CD1c-positive myeloid dendritic cell (primary cell): ENCODE measurements around the gene PPP1R12A.
"Not testable (repeated sequence)": the region's sequence is repeated elsewhere in the genome, so short reads cannot be mapped to it uniquely, and the experiment has no call there.

ENCODE experiments used
- DNase-seq: peaks from one replicate; pipeline ENCODE4 v3.0.0-alpha.2; 2016; ENCODE audit errors: extremely low spot score

PPP1R12A gene

GRCh38 chr12:79895071-79895470 is 39.8 kb downstream of the PPP1R12A start:
- DNase-seq = no peak

DNA sequence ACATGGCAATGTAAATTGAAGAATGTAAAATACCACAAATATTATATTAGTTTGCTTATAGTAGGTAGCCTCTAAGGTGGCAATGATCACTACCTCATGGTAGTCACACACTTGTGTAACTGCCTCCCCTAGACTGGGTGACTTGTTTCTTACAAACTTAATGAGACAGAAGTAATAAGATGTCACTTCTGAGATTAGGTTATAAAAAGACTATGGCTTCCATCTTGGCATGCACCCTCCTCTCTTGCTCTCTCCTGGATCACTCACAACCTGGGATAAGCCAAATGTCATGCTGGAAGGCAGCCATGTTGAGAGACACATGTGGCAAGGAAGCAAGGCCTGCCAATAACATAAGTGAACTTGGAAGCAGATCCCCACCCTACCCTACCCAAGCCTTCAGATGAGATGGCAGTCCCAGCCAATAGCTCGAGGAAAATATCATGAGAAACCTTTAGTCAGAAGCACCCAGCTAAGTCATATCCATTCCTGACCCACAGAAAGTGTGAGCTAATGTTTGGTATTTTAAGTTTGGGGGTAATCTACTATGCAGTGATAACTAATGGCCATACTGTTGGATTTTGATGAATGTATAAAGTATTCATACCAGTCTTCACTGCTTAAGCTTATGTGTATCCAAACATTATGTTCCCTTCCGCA is 43.3 kb downstream of the PPP1R12A start:
- no peak for DNase-seq

GRCh38 chr12:79887890-79888289 is 47.0 kb downstream of the PPP1R12A start:
- DNase-seq = no peak

- DNase-seq = peak; percentile 57
These were observed 47.9 kb downstream of the PPP1R12A start for GRCh38 chr12:79886917-79887519.

- DNase-seq = peak; percentile 51
These were observed 48.9 kb downstream of the PPP1R12A start for GRCh38 chr12:79885911-79886490.

DNA sequence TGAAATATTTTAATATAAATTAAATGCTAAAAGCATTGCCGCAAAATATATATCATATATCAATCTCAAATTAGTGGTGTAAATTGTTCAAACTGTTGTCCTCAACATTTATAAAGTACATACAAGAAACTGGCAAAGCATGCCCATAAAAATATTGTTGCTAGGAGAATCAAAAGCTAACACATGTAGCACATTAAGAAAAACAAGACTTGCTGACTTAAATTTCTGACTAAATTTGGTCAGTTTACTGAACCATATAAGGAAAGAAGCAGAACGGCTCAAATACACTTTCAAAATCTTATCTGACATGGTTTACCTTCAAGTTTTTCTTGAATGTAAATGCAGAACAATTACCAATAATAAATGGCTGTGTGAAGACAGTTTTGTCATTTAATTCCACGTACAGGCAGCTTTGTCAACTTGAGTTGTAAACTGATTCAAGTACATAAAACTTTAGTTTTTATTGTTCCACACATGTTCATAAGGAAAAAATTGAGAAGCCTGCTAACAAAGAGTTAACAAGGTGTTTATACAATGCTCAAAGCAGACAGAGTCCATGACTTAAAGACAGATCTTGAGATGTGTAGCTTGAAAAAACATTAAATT is 50.4 kb downstream of the PPP1R12A start:
- DNase-seq = no peak

- DNase-seq = no peak
These were observed 51.7 kb downstream of the PPP1R12A start for GRCh38 chr12:79883216-79883615.

DNA sequence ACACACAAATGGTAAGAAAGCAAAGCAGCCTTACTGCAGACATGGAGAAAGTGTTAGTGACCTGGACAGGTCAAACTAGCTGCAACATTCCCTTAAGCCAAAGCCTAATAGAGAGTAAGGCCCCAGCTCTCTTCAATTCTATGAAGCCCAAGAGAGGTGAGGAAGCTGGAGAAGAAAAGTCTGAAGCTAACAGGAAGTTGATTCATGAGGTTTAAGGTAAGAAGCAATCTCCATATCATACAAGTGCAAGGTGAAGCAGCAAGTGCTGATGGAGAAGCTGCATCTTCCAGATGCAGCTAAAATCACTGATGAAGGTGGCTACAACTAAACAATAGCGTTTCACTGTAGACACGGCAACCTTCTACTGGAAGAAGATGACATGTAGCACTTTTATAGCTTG is 53.5 kb downstream of the PPP1R12A start:
- DNase-seq = no peak

DNA sequence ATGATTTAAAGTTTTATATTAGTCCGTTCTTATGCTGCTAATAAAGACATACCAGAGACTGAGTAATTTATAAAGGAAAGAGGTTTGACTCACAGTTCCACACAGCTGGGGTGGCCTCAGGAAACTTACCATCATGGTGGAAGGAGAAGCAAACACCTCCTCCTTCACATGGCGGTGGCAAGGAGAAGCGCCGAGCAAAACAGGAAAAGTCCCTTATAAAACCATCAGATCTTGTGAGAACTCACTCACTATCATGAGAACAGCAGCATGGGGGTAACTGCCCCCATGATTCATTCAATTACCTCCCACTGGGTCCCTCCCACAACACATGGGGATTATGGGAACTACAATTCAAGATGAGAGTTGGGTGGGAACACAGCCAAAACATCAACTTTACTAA is 56.4 kb downstream of the PPP1R12A start:
- DNase-seq = not testable (repeated sequence)

DNA sequence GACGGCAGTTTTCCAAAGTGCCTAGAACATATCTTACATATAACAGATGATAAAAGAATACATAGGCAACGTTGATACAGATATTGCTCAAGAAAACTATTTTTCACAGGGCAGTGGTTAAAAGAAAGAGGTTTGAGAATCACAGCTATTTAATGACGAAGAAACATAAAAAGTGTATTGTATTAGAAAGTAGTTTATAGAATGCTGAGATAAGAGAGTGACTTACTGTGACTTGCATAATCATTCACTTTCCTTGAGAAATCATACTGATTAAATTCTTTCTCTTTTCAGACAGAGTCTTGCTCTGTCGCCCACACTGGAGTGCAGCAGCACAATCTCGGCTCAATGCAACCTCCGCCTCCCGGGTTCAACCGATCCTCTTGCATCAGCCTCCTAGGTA is 57.7 kb downstream of the PPP1R12A start:
- DNase-seq = no peak

DNA sequence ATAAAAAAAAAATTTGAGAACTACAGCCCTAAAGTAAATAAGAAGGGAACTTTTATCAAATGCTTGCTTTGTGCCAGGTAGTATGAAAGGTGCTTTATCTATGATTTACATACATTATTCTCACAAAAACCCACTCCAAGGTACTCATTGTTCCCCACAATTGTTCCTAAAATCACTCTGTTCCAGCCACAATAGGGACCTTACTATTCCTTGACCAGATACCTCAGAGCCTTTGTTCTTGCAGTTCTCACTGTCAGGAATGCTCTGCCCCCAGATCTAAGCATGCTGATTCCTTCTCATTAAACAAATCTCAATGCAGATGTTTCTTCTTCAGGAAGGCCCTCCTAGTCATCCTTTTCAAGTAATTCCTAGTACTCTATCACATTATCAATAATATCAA is 60.2 kb downstream of the PPP1R12A start:
- no peak for DNase-seq

- peak; percentile 32 for DNase-seq
These were observed 61.7 kb downstream of the PPP1R12A start for GRCh38 chr12:79873201-79873600.

DNA sequence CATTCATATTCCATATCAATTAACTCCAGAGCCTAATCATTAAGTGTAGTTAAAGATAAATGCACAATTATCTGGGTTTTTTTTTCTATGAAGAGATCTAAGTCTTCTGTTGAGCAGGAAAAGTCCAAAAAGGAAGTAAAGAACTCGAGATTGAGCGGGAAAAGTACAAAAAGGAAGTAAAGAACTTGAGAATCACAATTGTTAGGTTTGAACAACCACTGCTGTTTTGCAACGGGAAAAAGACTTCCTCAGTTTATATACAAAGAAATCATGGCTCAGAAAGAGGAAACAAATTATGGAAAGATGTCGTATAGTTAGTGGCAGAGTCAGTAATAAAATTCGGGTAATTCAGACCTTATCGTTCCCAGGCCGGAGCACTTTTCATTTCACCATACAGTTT is 63.3 kb downstream of the PPP1R12A start:
- peak; percentile 72 for DNase-seq

DNA sequence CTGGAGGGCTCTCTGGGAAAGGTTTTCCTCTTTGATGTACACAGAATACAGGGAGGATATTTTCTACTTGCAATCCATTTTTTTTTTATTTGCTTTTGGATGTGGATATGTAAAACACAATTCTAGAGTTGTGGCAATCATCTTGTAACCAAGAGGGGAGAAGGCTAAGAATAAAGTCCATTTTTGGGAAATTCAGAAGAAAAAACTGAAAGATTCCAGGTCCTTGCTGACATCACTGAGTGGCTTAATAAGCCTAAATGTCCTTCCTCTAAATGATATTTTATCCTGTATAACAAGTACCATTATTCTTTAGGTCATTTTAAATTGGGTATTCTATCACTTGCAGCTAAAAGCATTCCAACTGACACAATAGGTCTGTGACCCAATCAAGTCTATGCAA is 64.0 kb downstream of the PPP1R12A start:
- no peak for DNase-seq

DNA sequence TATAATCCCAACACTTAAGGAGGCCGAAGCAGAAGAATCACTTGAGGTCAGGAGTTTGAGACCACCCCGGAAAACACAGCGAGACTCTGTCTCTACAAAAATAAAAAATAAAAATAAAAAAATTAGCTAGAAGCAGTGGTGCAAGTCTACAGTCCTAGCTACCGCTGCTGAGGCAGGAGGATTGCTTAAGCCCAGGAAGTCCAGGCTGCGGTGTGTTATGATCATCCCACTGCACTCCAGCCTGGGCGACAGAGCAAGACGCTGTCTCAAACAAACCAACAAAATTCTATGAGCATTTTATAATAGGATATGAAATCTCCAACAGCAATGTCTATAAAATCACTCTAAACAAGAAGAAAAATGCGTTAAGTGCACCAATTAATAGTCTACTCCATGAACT is 75.3 kb downstream of the PPP1R12A start:
- no peak for DNase-seq

GRCh38 chr12:79858518-79858917 is 76.4 kb downstream of the PPP1R12A start:
- DNase-seq = no peak

DNA sequence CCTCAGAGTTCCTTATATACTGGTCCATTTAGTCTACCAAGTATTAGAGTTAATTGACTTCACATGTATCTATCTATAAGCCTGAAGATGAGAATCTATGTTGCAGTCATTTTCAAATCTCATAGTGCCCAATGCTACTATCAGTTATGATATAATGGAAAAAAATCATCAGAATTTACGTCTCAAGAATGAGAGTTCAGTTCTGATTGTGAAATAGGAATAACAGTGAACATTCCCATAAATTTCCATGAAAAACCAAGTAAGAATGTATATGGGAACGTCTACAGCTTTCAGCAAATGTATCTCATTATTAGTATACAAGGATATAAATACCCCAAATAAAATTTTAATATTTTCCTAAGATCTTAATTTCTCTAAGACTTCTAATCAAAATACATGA is 77.2 kb downstream of the PPP1R12A start:
- DNase-seq = no peak

GRCh38 chr12:79850610-79851299 is 84.1 kb downstream of the PPP1R12A start:
- no peak for DNase-seq

DNA sequence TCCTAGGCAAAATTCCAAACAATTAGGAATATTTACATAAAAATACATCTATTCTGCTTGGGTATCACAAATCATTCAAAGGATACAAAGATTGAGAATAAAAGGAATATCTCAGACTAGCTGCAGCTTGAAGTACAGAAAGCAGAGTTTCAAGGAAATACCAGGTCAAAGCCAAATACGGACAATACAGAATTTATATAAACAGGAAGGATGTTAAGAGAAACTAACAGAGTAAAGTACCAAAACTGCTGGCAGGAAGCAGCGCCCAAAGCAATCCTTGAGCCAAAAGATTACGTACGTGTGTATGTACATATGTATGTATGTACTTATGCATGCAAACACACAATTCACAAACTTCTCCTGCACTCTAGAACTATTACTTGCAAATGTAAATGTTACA is 86.6 kb downstream of the PPP1R12A start:
- no peak for DNase-seq

- DNase-seq = no peak
These were observed 87.5 kb downstream of the PPP1R12A start for GRCh38 chr12:79847417-79847816.

DNA sequence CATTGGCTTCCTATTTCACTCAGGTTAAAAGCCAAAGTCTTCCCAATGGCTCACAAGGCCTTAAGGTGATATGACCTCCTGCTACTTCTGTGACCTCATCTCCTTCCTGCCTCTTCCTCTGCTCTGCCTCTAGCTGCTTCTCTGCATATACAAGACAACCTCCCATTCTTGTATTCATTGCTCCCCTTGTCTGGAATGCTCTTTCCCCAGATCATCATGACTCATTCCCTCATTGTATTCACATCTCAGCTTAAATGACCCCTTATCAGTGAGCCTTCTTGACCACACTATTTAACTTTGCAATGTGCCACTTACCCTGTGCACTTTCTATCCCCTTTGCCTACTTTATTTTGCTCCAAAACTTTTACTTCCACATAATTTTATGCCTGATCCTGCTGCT is 90.2 kb downstream of the PPP1R12A start:
- no peak for DNase-seq

GRCh38 chr12:79843978-79844377 is 90.9 kb downstream of the PPP1R12A start:
- DNase-seq = no peak
